Mesendoderm (in vitro differentiated cells): ENCODE data around the gene BEGAIN.

Experiments
- DNase-seq: peaks from one replicate; pipeline ENCODE4 v3.0.0; 2013
- H2AK5ac ChIP-seq: 2 replicates; pipeline ENCODE4 v1.6.1; 2013; ENCODE audit warnings: low read length, inconsistent platforms
- H2BK120ac ChIP-seq: 2 replicates; pipeline ENCODE4 v1.6.1; 2013; ENCODE audit warnings: low read depth, mild to moderate bottlenecking, low read length, moderate library complexity, mixed read lengths
- H2BK15ac ChIP-seq: replicated peaks from 2 replicates; pipeline ENCODE4 v1.6.1; 2013; ENCODE audit warnings: low read depth, mild to moderate bottlenecking, moderate library complexity
- H2BK5ac ChIP-seq: 2 replicates; pipeline ENCODE4 v1.6.1; 2013; ENCODE audit warnings: low read length, inconsistent platforms
- H3K18ac ChIP-seq: 2 replicates; pipeline ENCODE4 v1.6.1; 2013; ENCODE audit warnings: mild to moderate bottlenecking, low read length, mixed read lengths
- H3K23ac ChIP-seq: one replicate; pipeline ENCODE4 v1.6.1; 2013; ENCODE audit warnings: low read length
- H3K27ac ChIP-seq: 2 replicates; pipeline ENCODE4 v1.5.1; 2013; ENCODE audit warnings: low read depth, mild to moderate bottlenecking, inconsistent platforms, low read length, moderate library complexity
- H3K27me3 ChIP-seq: 2 replicates; pipeline ENCODE4 v1.6.1; 2013; ENCODE audit warnings: low read length, control low read depth, mild to moderate bottlenecking, inconsistent platforms; ENCODE audit not compliant: insufficient read depth, poor library complexity
- H3K36me3 ChIP-seq: 2 replicates; pipeline ENCODE4 v1.6.1; 2013; ENCODE audit warnings: low read length, inconsistent platforms; ENCODE audit not compliant: control insufficient read depth, insufficient read depth
- H3K4ac ChIP-seq: one replicate; pipeline ENCODE4 v1.6.1; 2013; ENCODE audit warnings: low read depth, mild to moderate bottlenecking, low read length, moderate library complexity
- H3K4me1 ChIP-seq: 2 replicates; pipeline ENCODE4 v1.6.1; 2013; ENCODE audit warnings: low read depth, low read length, inconsistent platforms; ENCODE audit not compliant: control insufficient read depth
- H3K4me2 ChIP-seq: 2 replicates; pipeline ENCODE4 v1.6.1; 2013; ENCODE audit warnings: low read length
- H3K4me3 ChIP-seq: 2 replicates; pipeline ENCODE4 v1.5.1; 2013; ENCODE audit warnings: mild to moderate bottlenecking, low read length
- H3K56ac ChIP-seq: one replicate; pipeline ENCODE4 v1.6.1; 2013; ENCODE audit warnings: low read length
- H3K79me1 ChIP-seq: 2 replicates; pipeline ENCODE4 v1.6.1; 2013; ENCODE audit warnings: low read length, inconsistent platforms
- H3K79me2 ChIP-seq: 2 replicates; pipeline ENCODE4 v1.6.1; 2013; ENCODE audit warnings: mild to moderate bottlenecking, low read length; ENCODE audit not compliant: control insufficient read depth, insufficient read depth
- H3K9ac ChIP-seq: 2 replicates; pipeline ENCODE4 v1.6.1; 2013; ENCODE audit warnings: low read length, inconsistent platforms
- H4K5ac ChIP-seq: one replicate; pipeline ENCODE4 v1.6.1; 2013; ENCODE audit warnings: low read length
- H4K8ac ChIP-seq: one replicate; pipeline ENCODE4 v1.6.1; 2013; ENCODE audit warnings: low read depth, mild to moderate bottlenecking, control low read depth, low read length, moderate library complexity
- WGBS: extraction: QIAGEN DNeasy Blood & Tissue Kit; methylation state at CpG from one replicate; pipeline ENCODE4 v1.1.7; 2013; ENCODE audit warnings: low lambda C conversion rate, missing lambda C conversion rate; ENCODE audit not compliant: insufficient coverage; ENCODE audit errors: extremely low coverage; 5-methylcytosine and 5-hydroxymethylcytosine counted together

BEGAIN gene

GRCh38 chr14:100604709-100605108 is 17.5 kb upstream of the BEGAIN start:
- Histone ChIP-seq H3K79me1 (no peaks in the 10 kb centered on the region), H3K18ac (no peak overlapping the region), H3K23ac (no peak overlapping the region), H3K36me3 (no peaks in the 10 kb centered on the region), H4K5ac (no peak overlapping the region), H2BK5ac (no peak overlapping the region), H3K4me3 (no peak overlapping the region), H3K27me3 (no peaks in the 10 kb centered on the region), H2BK15ac (no peak overlapping the region), H3K79me2 (no peaks in the 10 kb centered on the region), H2BK120ac (no peak overlapping the region), H2AK5ac (no peak overlapping the region), H3K4me1 (no peaks in the 10 kb centered on the region), H3K4ac (no peak overlapping the region), H3K9ac (no peak overlapping the region), H3K56ac (no peak overlapping the region), H3K27ac (no peak overlapping the region), H3K4me2 (no peak overlapping the region), H4K8ac (no peak overlapping the region)
- WGBS: no CpG with 5 or more reads among the region's 24 CpGs
- no peak for DNase-seq

GRCh38 chr14:100604121-100604501 is 16.9 kb upstream of the BEGAIN start:
- Histone ChIP-seq H3K4me3 (no peak overlapping the region), H3K4me2 (no peak overlapping the region), H3K56ac (no peak overlapping the region), H3K27ac (no peak overlapping the region), H2BK15ac (no peak overlapping the region), H3K79me1 (no peaks in the 10 kb centered on the region), H3K4ac (no peak overlapping the region), H3K27me3 (no peaks in the 10 kb centered on the region), H2BK5ac (no peak overlapping the region), H3K23ac (no peak overlapping the region), H3K36me3 (no peaks in the 10 kb centered on the region), H3K4me1 (no peaks in the 10 kb centered on the region), H4K8ac (no peak overlapping the region), H2AK5ac (no peak overlapping the region), H3K18ac (no peak overlapping the region), H4K5ac (no peak overlapping the region), H2BK120ac (no peak overlapping the region), H3K9ac (no peak overlapping the region), H3K79me2 (no peaks in the 10 kb centered on the region)
- WGBS: no CpG with 5 or more reads among the region's 13 CpGs
- no peak for DNase-seq

- no peak overlapping the region for H2AK5ac ChIP-seq
- no peak overlapping the region for H3K4me2 ChIP-seq
- H3K4me3 ChIP-seq: no peak overlapping the region
- H3K23ac ChIP-seq: no peak overlapping the region
- no peaks in the 10 kb centered on the region for H3K79me1 ChIP-seq
- H3K36me3 ChIP-seq: no peaks in the 10 kb centered on the region
- no peak overlapping the region for H3K4ac ChIP-seq
- no peak overlapping the region for H2BK5ac ChIP-seq
- DNase-seq: no peak
- H3K56ac ChIP-seq: no peak overlapping the region
- no CpG with 5 or more reads among the region's 18 CpGs for WGBS
- no peak overlapping the region for H3K27ac ChIP-seq
- H3K18ac ChIP-seq: no peak overlapping the region
- H3K27me3 ChIP-seq: no peaks in the 10 kb centered on the region
- H4K8ac ChIP-seq: no peak overlapping the region
- no peaks in the 10 kb centered on the region for H3K4me1 ChIP-seq
- no peak overlapping the region for H4K5ac ChIP-seq
- no peak overlapping the region for H2BK15ac ChIP-seq
- H3K79me2 ChIP-seq: no peaks in the 10 kb centered on the region
- no peak overlapping the region for H3K9ac ChIP-seq
- H2BK120ac ChIP-seq: no peak overlapping the region
These were observed 16.3 kb upstream of the BEGAIN start for GRCh38 chr14:100603341-100604120.

DNA sequence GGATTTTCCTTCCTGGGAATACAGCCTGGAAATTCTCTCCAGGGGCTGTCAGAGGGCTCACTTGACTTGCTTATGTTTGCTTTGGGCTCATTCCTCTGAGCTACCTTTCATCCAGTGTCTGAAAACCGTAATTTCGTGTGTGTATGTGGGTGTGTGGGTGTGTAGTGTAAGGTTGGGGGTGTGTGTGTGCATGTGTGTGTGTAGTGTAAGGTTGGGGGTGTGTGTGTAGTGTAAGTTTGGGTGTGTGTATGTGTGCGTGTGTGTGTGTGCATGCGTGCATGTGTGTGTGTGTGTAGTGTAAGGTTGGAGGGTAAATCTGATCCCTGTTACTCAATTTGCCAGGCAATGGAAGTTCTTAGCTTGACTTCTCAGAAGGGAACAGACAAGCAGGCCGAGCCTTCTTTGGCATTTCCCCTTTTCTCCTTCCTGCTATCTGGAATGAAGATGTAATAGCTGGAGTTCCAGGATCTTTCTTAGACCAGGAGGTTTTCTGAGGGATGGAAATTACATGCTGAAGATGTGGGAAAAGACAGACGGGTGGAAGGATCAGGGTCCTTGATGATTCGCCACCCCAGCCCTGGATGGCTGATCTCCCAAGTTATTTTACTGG is 15.5 kb upstream of the BEGAIN start:
- Histone ChIP-seq H3K4me3 (no peak overlapping the region), H2BK5ac (no peak overlapping the region), H4K5ac (no peak overlapping the region), H3K18ac (no peak overlapping the region), H3K56ac (no peak overlapping the region), H3K27ac (no peak overlapping the region), H3K23ac (no peak overlapping the region), H3K79me1 (no peaks in the 10 kb centered on the region), H3K4me1 (no peaks in the 10 kb centered on the region), H2BK15ac (no peak overlapping the region), H3K79me2 (no peaks in the 10 kb centered on the region), H3K4me2 (no peak overlapping the region), H3K27me3 (no peaks in the 10 kb centered on the region), H3K9ac (no peak overlapping the region), H2BK120ac (no peak overlapping the region), H2AK5ac (no peak overlapping the region), H3K36me3 (no peaks in the 10 kb centered on the region), H4K8ac (no peak overlapping the region), H3K4ac (no peak overlapping the region)
- WGBS: 67% methylated on average over 3 of the region's 7 CpGs
- no peak for DNase-seq

DNA sequence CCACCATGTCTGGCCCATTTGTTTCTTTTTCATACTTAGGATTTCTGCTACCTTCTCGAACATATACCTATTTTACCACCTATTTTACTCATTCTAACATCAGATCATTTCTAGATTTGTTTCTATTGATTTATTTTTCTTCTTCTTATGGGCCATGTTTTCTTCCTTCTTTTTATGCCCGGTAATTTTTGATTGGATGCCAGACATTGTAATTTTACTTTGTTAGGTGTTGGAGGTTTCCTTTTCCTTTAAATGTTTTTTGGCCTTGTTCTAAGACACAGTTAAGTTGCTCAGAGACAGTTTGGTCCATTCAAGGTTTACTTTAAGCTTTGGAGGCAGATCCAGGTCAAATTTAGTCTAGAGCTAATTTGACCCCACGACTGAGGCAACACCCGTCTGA is 14.7 kb upstream of the BEGAIN start:
- Histone ChIP-seq H3K23ac (no peak overlapping the region), H3K4me1 (no peaks in the 10 kb centered on the region), H2BK5ac (no peak overlapping the region), H4K8ac (no peak overlapping the region), H2BK15ac (no peak overlapping the region), H2AK5ac (no peak overlapping the region), H3K4ac (no peak overlapping the region), H3K27me3 (no peaks in the 10 kb centered on the region), H3K4me3 (no peak overlapping the region), H3K9ac (no peak overlapping the region), H2BK120ac (no peak overlapping the region), H3K79me2 (no peaks in the 10 kb centered on the region), H3K56ac (no peak overlapping the region), H4K5ac (no peak overlapping the region), H3K18ac (no peak overlapping the region), H3K79me1 (no peaks in the 10 kb centered on the region), H3K27ac (no peak overlapping the region), H3K4me2 (no peak overlapping the region), H3K36me3 (no peaks in the 10 kb centered on the region)
- DNase-seq: no peak
- 100% methylated on average over 1 of the region's 4 CpGs for WGBS
